HG03439 (cell line): ENCODE results near the gene ISCA1.

Experiments used
- ATAC-seq: cut with Tn5 transposase; IDR thresholded peaks from one replicate; pipeline ENCODE4 v1.9.1; 2021; ENCODE audit warnings: mild to moderate bottlenecking, moderate library complexity; ENCODE audit not compliant: unreplicated experiment

The ISCA1 gene

DNA sequence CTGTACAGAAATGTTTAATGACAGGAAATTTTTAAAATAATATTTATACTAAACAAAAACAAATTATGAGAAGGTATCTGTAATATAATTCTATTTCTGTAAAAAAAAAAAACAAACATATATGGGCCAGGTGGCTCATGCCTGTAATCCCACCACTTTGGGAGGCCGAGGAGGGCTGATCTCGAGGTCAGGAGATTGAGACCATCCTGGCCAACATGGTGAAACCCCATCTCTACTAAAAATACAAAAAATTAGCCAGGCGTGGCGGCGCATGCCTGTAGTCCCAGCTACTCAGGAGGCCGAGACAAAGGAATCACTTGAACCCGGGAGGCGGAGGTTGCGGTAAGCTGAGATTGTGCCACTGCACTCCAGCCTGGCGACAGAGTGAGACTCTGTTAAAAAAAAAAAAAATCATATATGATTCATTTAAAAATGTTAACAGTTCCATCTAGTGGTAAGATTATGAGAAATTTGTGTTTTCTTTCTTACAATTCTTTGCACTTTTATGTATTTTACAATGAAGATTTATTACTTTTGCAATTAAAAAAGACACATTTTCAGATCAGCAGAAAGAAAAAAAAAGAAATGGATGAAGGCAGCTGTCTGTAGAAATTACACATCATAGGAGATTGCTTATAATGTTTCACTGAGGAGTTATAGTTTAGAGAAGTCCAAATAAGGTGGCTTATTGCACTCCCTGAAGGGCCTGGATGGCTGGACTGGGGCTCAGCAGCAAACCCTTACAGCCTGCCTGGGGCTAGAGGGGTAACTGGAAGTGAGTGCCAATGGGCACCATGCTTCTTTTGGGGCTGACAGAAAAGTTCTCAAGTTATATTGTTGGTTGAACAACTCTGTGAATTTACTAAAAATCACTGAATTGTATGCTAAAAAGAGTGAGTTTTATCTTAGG lies 43.2 kb downstream of the ISCA1 start:
- ATAC-seq: no peak

DNA sequence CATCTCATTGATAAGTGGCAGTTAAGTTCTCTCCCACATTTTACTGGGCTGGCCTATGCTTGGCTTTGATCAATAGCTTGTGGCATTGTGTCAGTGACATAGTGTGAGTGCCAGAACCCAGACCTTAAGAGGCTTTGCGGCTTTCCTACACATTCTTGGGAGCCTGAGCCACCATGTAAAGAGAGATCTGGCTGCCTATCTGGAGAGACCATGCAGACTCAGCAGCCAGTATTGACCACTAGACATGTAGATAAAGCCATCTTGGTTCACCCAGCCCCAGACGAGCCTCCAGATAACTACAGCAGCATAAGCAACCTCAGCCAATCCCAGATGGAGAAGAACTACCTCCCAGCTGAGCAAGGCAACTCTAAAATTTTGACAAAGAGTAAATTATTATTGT lies 51.5 kb downstream of the ISCA1 start:
- no peak for ATAC-seq

DNA sequence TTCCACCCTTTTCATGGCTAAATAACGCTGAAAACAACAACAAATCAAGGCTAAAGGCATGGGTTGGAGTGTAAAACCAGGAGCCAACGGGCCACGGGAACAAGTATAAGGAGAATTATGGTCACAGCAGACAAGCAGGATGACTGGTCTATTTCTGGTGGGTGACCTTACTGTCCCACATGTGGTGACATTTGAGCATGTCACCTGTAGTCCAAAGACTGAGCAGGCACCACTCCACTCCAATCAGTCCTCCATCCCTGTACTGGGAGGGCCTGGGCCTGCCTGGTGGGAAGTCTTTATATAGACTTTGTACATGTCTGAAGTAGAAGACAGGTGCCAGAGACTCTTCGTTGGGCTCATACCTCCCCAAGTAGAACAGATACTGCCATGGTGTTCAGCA lies 59.7 kb downstream of the ISCA1 start:
- no peak for ATAC-seq

DNA sequence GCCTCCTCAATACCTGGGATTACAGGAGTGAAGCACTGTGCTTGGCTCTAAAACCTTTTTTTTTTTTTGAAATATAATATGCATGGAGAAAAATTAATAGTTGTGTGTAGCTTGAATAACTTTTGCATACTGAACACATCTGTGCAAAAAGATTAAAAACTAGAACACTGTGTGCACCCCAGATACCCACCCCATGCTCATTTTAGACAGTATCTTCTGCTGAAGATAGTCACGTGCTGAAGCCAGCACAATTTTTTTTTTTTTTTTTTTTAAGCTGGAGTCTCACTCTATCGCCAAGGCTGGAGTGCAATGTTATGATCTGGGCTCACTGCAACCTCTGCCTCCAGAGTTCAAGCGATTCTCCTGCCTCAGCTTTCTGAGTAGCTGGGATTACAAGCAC lies 62.7 kb downstream of the ISCA1 start:
- ATAC-seq: no peak

DNA sequence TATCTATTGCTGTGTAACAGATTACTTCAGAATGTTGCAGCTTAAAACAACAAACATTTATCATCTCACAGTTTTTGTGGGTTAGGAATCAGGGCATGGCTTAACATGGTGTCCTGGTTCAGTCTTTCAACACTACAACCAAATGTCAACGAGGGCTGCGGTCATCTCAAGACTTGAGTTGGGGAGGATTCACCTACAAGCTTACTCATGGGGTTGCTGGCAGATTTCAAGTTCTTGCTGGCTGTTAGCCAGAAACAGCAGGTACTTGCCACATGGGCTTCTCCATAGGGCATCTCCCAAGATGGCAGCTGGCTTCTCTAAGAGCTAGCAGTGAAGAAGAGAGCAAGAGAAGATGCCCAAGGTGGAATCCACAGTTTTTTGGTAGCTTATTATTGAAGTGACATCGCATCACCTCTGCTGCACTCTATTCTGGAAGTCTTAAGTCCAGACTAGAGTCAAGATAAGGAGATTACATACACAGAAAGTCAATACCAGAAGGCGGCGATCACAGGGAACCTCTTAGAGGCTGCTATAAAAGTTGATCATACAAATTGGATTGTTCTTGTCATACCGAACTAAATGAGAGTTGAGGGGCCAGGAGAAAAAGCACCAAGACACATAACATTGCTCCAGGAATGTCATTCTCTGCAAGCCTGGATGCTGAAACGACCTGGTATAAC lies 65.1 kb downstream of the ISCA1 start:
- ATAC-seq: no peak
